Activated CD4-positive, alpha-beta T cell treated with anti-CD3 and anti-CD28 coated beads for 24 hours (primary cell): ENCODE results near the gene XRCC1.
"Not testable (repeated sequence)": the region's sequence is repeated elsewhere in the genome, so short reads cannot be mapped to it uniquely, and the experiment has no call there.

Experiments used
- DNase-seq, 2 donors: peaks; one replicate each; pipeline ENCODE4 v3.0.0-alpha.2; 2020; ENCODE audit warnings: low read depth in 2 of 2

The XRCC1 gene

DNA sequence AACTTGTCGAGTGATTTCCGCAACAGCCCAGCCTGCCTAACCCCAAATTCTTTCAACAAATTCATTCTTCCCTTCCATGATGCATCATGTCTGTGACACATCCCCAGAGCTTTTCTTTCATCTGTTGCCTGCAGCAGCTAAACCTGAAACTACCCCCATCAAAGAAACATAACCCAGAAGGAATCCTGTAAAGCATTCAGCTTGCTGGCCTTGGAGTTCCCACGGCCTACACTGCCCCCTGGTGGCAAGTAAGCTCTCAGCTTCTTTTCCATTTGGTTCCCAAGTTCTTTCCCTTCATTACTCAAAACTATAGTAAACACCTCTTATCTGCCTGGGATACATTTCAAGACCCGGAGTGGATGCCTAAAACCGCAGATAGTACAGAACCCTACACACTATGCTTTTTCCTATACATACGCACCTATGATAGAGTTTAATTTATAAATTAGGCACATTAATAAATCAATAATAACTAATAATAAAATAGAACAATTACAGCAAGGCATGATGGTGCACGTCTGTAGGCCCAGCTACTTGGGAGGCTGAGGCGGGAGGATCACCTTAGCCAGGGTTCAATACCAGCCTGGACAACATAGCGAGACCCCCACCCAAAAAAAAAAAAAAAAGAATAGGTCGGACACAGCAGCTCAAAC lies 55.8 kb downstream of the XRCC1 start:
- peak; percentile 77 to 78 for DNase-seq

GRCh38 chr19:43518051-43518450 lies 57.3 kb downstream of the XRCC1 start:
- no peak for DNase-seq

- DNase-seq = not testable (repeated sequence)
Measured at GRCh38 chr19:43512399-43512798, 62.9 kb downstream of the XRCC1 start.

DNA sequence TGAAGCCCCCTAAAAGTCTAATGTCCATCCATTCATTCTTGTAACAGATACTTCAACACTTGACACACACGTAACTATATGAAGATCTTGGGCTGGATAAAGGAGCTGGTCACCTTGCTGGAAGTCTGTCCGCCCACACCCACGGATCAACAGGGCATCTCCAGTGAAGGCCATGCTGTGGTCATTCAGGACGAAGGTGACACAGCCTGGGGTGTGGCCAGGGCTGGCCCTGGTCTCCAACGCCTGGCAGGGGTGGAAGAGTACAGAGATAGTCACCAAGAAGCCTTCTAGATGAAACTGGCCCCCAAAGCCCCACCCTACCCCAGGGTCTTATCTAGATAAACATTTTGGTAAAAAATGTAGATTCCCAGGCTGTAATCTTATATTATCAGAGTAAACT lies 64.0 kb downstream of the XRCC1 start:
- DNase-seq = no peak

DNA sequence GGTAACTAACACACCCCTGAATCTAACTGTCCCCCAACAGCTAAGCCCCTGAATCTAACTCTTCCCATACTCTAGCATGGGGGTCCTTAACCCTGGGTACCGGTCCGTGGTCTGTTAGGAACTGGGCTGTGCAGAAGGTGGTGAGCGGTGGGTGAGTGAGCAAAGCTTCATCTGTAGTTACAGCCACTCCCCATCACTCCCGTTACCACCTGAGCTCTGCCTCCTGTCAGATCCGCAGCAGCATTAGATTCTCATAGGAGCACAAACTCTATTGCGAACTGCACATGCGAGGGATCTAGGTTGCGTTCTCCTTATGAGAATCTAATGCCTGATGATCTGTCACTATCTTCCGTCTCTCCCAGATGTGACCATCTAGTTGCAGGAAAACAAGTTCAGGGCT lies 64.6 kb downstream of the XRCC1 start:
- DNase-seq = no peak

DNA sequence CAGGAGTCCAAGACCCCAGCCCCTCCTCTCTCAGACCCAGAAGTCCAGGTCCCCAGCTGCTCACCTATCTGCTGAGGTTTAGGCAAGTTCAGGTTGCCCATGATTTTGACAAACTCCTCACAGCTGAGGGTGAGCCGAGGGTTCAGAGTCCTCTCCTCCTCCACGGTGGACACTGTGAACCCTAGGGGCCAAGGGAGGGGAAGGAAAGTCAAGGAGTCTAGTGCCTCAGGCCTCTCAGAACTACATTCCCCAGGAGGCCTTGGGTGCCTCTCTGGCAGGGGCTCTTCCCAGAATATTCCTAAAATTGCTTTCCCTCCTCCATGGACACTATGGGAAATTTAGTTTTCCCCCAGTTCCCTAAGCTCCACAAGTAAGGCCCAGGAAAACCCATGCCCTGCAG lies 67.4 kb downstream of the XRCC1 start:
- DNase-seq = no peak

- no peak for DNase-seq
Measured at GRCh38 chr19:43506629-43507028, 68.7 kb downstream of the XRCC1 start.

DNA sequence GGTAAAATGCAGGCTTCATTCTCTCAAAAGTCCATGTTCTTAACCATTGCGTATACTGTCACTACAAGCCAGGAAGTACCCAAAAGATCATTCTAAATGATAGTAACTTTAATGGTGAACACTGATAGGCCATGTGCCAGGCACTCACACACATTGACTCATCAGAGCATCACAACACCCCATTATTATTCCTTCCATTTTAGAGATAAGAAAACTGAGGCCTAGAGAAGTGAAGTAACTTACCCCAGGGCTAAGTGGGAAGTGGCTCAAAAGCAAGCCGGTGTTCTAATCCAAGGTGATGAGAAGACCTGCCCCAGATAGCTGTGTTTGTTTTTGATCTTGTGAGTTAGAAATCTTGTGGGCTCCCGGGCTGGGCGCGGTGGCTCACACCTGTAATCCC lies 69.4 kb downstream of the XRCC1 start:
- no peak for DNase-seq

DNA sequence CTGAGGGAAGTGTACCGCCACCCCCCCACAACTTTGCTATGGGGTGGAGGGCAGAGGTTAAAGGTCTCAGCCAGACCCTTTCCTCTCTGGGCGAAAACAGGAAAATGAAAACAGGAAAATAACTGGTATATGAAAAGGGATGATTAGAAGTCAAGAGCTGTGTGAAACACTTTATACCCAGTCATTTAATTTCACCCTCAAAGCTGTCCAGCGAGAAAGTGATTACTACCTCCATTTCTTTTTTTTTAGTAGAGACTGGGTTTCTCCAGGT lies 70.2 kb downstream of the XRCC1 start:
- DNase-seq = no peak

DNA sequence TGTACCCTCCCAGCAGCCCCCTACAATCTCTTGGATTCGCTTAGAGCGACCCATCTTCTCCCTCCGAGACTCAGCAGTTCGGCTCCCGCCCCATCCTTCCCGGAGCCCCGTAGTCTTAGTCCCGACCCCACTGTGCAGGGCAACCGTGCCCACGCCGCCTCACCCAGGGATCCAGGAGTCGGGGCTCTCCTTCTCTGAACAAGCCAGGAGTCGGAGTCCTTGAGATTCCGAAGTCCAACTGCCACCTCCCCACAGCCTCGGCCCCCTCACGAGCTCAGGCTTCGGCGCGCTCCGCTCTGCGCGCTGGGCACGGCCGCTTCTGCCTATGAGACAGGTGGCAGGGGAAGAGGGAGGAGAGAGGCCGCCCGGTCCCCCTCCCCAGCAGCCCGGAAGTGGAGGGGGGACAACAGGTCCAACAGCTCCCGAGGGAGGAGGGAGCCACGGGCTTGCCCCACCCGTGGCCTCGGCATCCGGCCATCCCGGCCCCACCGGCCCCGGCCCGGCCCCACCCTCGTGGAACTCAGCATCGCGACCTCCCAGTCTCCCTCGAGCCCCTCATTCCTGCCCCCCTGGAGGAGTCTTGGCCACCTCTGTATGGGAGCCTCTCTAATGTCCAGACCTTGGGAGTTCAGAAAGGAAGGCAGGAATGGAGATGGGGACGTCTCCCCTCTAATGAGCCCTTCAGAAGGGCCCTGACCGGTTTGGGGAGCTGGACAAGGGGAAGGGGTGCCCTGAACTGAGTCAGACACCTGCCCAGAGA lies 70.7 kb downstream of the XRCC1 start, which contains the start of gene PHLDB3:
Gene PHLDB3, minus strand, starts transcription at position 321 of the 760 bp plus-strand sequence. CDS start 628 bp downstream, outside the sequence.
- DNase-seq = no peak

- peak; percentile 100 for DNase-seq
Measured at GRCh38 chr19:43503501-43504425, 71.6 kb downstream of the XRCC1 start.

- no peak for DNase-seq
Measured at GRCh38 chr19:43502419-43502976, 72.8 kb downstream of the XRCC1 start.

GRCh38 chr19:43501661-43502418 lies 73.5 kb downstream of the XRCC1 start:
- no peak for DNase-seq

DNA sequence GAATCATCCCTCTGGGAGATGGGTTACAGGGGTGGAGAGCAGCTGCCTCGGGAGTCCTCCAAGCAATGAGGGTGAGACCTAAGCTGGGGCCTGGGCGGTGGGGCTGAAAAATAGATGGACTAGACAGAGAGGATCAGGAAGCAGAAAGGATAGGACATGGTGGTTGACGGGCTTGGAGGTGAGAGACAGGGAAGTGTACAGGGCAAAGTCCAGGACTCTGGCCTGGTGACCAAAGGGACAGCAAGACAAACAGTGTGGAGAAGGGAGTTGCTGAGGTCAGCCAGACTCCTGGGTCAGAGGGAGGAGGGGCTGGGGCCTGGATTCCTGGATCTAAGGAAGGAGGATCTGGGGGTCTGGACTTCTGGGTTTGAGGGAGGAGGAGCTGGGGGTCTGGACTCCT lies 76.3 kb downstream of the XRCC1 start:
- no peak for DNase-seq

- no peak for DNase-seq
Measured at GRCh38 chr19:43498233-43498842, 77.0 kb downstream of the XRCC1 start.

- no peak for DNase-seq
Measured at GRCh38 chr19:43496960-43497359, 78.4 kb downstream of the XRCC1 start.

GRCh38 chr19:43495082-43495481 lies 80.2 kb downstream of the XRCC1 start:
- DNase-seq = no peak
